Stimulated activated naive CD8-positive, alpha-beta T cell treated with anti-CD3 and anti-CD28 coated beads, Interleukin-15, amount 100 ng/mL, for 72 hours (primary cell): ENCODE measurements around the gene DLG2.
"Not testable (repeated sequence)": the region's sequence is repeated elsewhere in the genome, so short reads cannot be mapped to it uniquely, and the experiment has no call there.

ENCODE experiments used
- ATAC-seq: fragments of 150-1000 bp; cut with Tn5 transposase; 2 replicates; pipeline ENCODE4 v1.10.0; 2021; ENCODE audit warnings: mild to moderate bottlenecking, moderate library complexity
- DNase-seq, 2 donors: peaks; one replicate each; pipeline ENCODE4 v3.0.0; 2021 to 2022
- H3K27ac Mint-ChIP-seq, 2 donors: one replicate each; pipeline ENCODE4 v1.8.0; 2022; ENCODE audit warnings: mild to moderate bottlenecking in 2 of 2, mixed read lengths in 2 of 2, moderate library complexity in 2 of 2
- H3K27me3 Mint-ChIP-seq: one replicate; pipeline ENCODE4 v1.8.0; 2022; ENCODE audit warnings: mixed read lengths
- H3K4me1 Mint-ChIP-seq: one replicate; pipeline ENCODE4 v1.8.0; 2022; ENCODE audit warnings: mild to moderate bottlenecking, mixed read lengths
- H3K4me3 Mint-ChIP-seq, 2 donors: one replicate each; pipeline ENCODE4 v1.8.0; 2022; ENCODE audit warnings: mild to moderate bottlenecking in 2 of 2, mixed read lengths in 2 of 2, moderate library complexity in 1 of 2
- H3K9me3 Mint-ChIP-seq, 2 donors: one replicate each; pipeline ENCODE4 v1.8.0; 2022; ENCODE audit warnings: mixed read lengths in 2 of 2

Gene DLG2

GRCh38 chr11:84882056-84882455 is 745.1 kb downstream of the DLG2 start:
- ATAC-seq (no peak), DNase-seq (no peak)
- no peaks in the 10 kb centered on the region for H3K4me1 Mint-ChIP-seq
- no peak overlapping the region for H3K4me3 Mint-ChIP-seq
- H3K27ac Mint-ChIP-seq = no peak overlapping the region
- H3K27me3 Mint-ChIP-seq = no peaks in the 10 kb centered on the region
- H3K9me3 Mint-ChIP-seq = peaks cover 13 to 15% of the 10 kb centered on the region in 2 donors

- DNase-seq = no peak
- H3K27me3 Mint-ChIP-seq = no peaks in the 10 kb centered on the region
- no peak overlapping the region for H3K27ac Mint-ChIP-seq
- no peak overlapping the region for H3K4me3 Mint-ChIP-seq
- H3K9me3 Mint-ChIP-seq = peaks cover 3 to 43% of the 10 kb centered on the region in 2 donors
- H3K4me1 Mint-ChIP-seq = no peaks in the 10 kb centered on the region
- no peak for ATAC-seq
Observed at GRCh38 chr11:84871116-84871515, 756.0 kb downstream of the DLG2 start.

DNA sequence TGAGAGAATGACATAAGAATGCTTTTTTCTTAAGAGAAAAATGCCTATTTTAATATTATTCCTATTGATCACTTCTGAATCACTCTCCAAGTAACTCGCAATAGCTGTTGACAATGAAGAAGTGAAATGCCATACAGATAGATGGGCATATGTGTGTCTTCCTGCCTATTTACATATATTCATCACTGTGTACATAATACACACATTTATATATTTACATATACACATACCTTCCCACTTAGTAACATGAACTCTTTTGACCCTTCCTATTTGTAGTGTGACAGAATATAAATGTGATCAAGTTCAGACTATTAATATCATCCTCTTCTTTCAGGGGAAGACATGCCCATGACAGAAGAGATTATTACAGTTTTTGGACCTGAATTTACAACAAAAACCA is 756.7 kb downstream of the DLG2 start:
- no peak for ATAC-seq
- H3K9me3 Mint-ChIP-seq = peaks cover 3 to 44% of the 10 kb centered on the region in 2 donors
- no peak overlapping the region for H3K4me3 Mint-ChIP-seq
- no peaks in the 10 kb centered on the region for H3K27me3 Mint-ChIP-seq
- H3K4me1 Mint-ChIP-seq = no peaks in the 10 kb centered on the region
- no peak overlapping the region for H3K27ac Mint-ChIP-seq
- no peak for DNase-seq

- ATAC-seq = no peak
- no peak for DNase-seq
- H3K27ac Mint-ChIP-seq = no peak overlapping the region
- no peak overlapping the region for H3K4me3 Mint-ChIP-seq
- no peaks in the 10 kb centered on the region for H3K27me3 Mint-ChIP-seq
- no peaks in the 10 kb centered on the region for H3K4me1 Mint-ChIP-seq
- peaks cover 9 to 34% of the 10 kb centered on the region in 2 donors for H3K9me3 Mint-ChIP-seq
Observed at GRCh38 chr11:84866922-84867321, 760.2 kb downstream of the DLG2 start.

DNA sequence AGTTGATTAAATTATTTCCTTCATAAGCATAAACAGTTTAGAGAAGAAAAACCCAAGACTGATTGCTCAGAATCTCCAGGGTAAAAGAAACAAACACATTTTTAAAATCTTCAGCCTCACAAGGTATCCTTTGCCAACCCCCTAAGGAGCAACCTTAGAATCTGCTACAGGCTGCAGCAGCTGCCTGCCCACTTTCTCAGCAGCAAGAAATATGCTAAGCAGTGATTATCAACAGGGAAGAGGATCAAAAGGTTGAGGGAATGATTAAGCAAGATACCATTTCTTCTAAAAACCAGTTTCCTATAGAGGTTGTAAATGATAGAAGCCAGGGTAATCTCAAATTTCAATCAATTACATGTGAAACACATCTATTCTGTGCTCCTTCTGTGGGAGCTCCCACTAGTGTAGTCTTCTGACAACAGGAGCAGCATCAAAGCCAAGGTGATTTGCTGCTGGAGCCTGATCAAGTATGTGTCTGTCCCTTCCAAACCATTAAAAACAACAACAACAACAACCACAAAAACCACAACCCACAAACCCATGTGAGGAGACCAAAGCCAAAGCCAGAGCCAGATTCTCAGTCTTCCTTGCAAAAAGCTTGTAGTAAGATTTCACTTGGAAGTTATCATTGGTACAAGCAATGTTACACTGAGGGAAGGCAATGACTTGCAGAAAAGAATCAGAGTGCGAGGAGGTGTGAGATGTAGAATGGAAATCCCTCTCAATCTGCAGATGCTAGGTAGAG is 761.2 kb downstream of the DLG2 start:
- Mint-ChIP-seq H3K4me3 (no peak overlapping the region), H3K4me1 (no peaks in the 10 kb centered on the region), H3K27ac (no peak overlapping the region), H3K27me3 (no peaks in the 10 kb centered on the region), H3K9me3 (peaks cover 10 to 34% of the 10 kb centered on the region in 2 donors)
- no peak for DNase-seq
- no peak for ATAC-seq

- Mint-ChIP-seq H3K9me3 (peaks cover 14 to 32% of the 10 kb centered on the region in 2 donors), H3K4me1 (no peaks in the 10 kb centered on the region), H3K27ac (no peak overlapping the region), H3K27me3 (no peaks in the 10 kb centered on the region), H3K4me3 (no peak overlapping the region)
- DNase-seq (no peak), ATAC-seq (no peak)
Observed at GRCh38 chr11:84865257-84865656, 761.9 kb downstream of the DLG2 start.

GRCh38 chr11:84857746-84858145 is 769.4 kb downstream of the DLG2 start:
- no peak overlapping the region for H3K27ac Mint-ChIP-seq
- ATAC-seq = no peak

GRCh38 chr11:84855508-84856245 is 771.5 kb downstream of the DLG2 start:
- no peak for ATAC-seq
- DNase-seq = no peak
- no peaks in the 10 kb centered on the region for H3K4me1 Mint-ChIP-seq
- no peak overlapping the region for H3K27ac Mint-ChIP-seq
- peaks cover 12 to 28% of the 10 kb centered on the region in 2 donors for H3K9me3 Mint-ChIP-seq
- no peak overlapping the region for H3K4me3 Mint-ChIP-seq
- H3K27me3 Mint-ChIP-seq = no peaks in the 10 kb centered on the region

More at GRCh38 chr11:84857746-84858145, 769.4 kb downstream of the DLG2 start:
- no peaks in the 10 kb centered on the region for H3K27me3 Mint-ChIP-seq
- DNase-seq = no peak
- H3K4me3 Mint-ChIP-seq = no peak overlapping the region
- H3K9me3 Mint-ChIP-seq = peaks cover 16 to 34% of the 10 kb centered on the region in 2 donors
- no peaks in the 10 kb centered on the region for H3K4me1 Mint-ChIP-seq

DNA sequence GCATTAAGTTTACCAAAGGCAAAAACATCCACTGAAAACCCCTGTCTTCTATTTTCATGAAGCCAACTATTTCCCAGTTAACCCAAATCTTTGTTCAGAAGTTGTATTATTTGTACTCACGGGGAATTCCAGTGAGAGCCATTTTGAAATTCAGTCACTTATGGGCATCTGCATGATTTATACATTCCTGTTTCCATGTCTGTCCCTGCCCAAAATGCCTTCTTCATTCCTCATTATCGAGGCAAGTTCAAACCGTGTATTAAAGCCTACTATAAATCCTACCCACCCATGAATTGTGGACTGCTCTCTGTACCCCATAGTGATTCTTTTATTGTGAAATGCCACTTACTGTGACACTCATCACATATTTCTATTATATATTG is 772.7 kb downstream of the DLG2 start:
- DNase-seq = no peak
- ATAC-seq = no peak
- Mint-ChIP-seq H3K4me3 (no peak overlapping the region), H3K9me3 (peaks cover 12 to 26% of the 10 kb centered on the region in 2 donors), H3K27ac (no peak overlapping the region), H3K27me3 (no peaks in the 10 kb centered on the region), H3K4me1 (no peaks in the 10 kb centered on the region)

GRCh38 chr11:84853841-84854497 is 773.2 kb downstream of the DLG2 start:
- H3K27me3 Mint-ChIP-seq = no peaks in the 10 kb centered on the region
- H3K27ac Mint-ChIP-seq = no peak overlapping the region
- no peak overlapping the region for H3K4me3 Mint-ChIP-seq
- no peak for ATAC-seq
- H3K4me1 Mint-ChIP-seq = no peaks in the 10 kb centered on the region
- no peak for DNase-seq
- H3K9me3 Mint-ChIP-seq = peaks cover 15 to 31% of the 10 kb centered on the region in 2 donors

DNA sequence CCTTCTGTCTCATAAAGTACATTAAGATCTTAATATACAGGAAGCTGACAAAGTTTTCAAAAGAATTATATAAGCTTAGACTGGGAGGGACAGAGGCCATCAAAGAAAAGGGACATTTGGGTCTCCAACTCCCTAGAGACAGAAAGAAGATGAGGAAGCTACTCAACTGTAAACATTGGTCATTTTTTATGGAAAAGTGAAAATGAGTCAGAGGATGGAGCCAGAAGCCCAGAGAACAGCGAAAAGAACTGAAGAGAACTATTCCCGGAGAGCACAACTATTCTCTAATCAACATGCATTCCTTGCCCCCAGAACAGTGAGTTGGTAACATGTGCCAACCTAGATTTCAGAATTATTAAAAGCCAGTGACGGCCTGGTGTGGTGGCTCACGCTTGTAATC is 779.3 kb downstream of the DLG2 start:
- no peak for DNase-seq
- Mint-ChIP-seq H3K9me3 (peaks cover 29 to 44% of the 10 kb centered on the region in 2 donors), H3K27me3 (no peaks in the 10 kb centered on the region), H3K4me3 (no peak overlapping the region), H3K27ac (no peak overlapping the region), H3K4me1 (no peaks in the 10 kb centered on the region)
- no peak for ATAC-seq

DNA sequence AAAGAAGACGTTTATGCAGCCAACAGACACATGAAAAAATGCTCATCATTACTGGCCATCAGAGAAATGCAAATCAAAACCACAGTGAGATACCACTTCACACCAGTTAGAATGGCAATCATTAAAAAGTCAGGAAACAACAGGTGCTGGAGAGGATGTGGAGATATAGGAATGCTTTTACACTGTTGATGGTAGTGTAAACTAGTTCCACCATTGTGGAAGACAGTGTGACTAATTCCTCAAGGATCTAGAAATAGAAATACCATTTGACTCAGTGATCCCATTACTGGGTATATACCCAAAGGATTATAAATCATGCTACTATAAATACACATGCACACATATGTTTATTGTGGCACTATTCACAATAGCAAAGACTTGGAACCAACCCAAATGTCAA is 786.9 kb downstream of the DLG2 start:
- not testable (repeated sequence) for H3K27ac Mint-ChIP-seq, H3K4me1 Mint-ChIP-seq, H3K4me3 Mint-ChIP-seq, DNase-seq, ATAC-seq, H3K27me3 Mint-ChIP-seq
- peaks cover 9 to 33% of the 10 kb centered on the region in 2 donors for H3K9me3 Mint-ChIP-seq

- no peak overlapping the region for H3K27ac Mint-ChIP-seq
- ATAC-seq (no peak), DNase-seq (no peak)
- H3K27me3 Mint-ChIP-seq = no peaks in the 10 kb centered on the region
- H3K4me3 Mint-ChIP-seq = no peak overlapping the region
- no peaks in the 10 kb centered on the region for H3K4me1 Mint-ChIP-seq
- peaks cover 4 to 25% of the 10 kb centered on the region in 2 donors for H3K9me3 Mint-ChIP-seq
Observed at GRCh38 chr11:84837402-84838069, 789.6 kb downstream of the DLG2 start.

- Mint-ChIP-seq H3K4me1 (no peaks in the 10 kb centered on the region), H3K27me3 (no peaks in the 10 kb centered on the region), H3K9me3 (peaks cover 4 to 25% of the 10 kb centered on the region in 2 donors), H3K27ac (no peak overlapping the region), H3K4me3 (no peak overlapping the region)
- no peak for DNase-seq
- no peak for ATAC-seq
Observed at GRCh38 chr11:84836371-84836770, 790.8 kb downstream of the DLG2 start.

DNA sequence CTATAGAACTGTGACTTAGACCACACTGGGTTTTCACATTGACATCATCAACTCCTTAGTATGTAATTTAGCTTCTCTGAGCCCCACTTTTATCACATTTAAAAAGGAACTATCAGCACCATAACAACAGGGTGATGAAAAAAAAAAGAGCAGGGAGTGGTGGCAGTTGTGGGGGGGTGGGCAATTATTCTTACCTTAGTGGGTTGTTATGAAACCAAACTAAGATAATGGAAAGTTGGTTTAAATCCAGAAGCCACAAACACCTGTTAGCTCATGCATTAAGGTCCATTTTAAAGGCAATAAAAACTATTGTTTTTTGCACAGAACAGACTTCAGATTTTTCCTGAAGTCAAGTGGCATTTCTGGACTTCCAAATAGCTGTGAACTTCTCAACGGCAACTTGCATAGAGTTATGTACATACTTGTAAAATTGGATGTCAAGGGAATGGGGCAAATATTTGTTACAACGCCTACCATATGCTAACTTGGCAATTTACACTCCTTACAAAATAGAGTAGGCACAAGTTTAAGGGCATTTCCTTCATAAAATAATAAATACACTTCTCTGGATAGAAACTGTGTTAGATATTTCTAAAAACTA is 793.6 kb downstream of the DLG2 start:
- Mint-ChIP-seq H3K27ac (no peak overlapping the region), H3K4me3 (no peak overlapping the region), H3K4me1 (no peaks in the 10 kb centered on the region), H3K9me3 (peaks cover 0 to 5% of the 10 kb centered on the region in 2 donors), H3K27me3 (no peaks in the 10 kb centered on the region)
- DNase-seq (no peak), ATAC-seq (no peak)
